WTC11 (cell line): ENCODE results near the gene ABCG8. TPM values are rescaled to one million over a fixed set of nuclear protein-coding genes. Genes with fewer than 3 reads are reported as not detected.

Source experiments
- ATAC-seq: fragments of 200-7000 bp; cut with Tn5 transposase; 2 replicates; pipeline ENCODE4 v1.10.0; 2021; ENCODE audit warnings: mild to moderate bottlenecking, moderate library complexity
- CTCF ChIA-PET: fragments of 300-600 bp; sonication (Branson Sonifier 250); formaldehyde crosslinking; loops from one replicate; lab custom pipeline; 2021; ENCODE audit warnings: antibody characterized with exemption; lab: Charles Lee
- POLR2A ChIA-PET: fragments of 350-600 bp; sonication (Branson Sonifier 250); formaldehyde crosslinking; loops from one replicate; lab custom pipeline; 2021; ENCODE audit warnings: antibody characterized with exemption; lab: Charles Lee
- DNase-seq: peaks from one replicate; pipeline ENCODE4 v3.0.0; 2021; ENCODE audit warnings: low spot score
- H3K27ac Mint-ChIP-seq: 2 replicates; pipeline ENCODE4 v1.8.0; 2021; ENCODE audit warnings: mixed read lengths
- H3K27me3 Mint-ChIP-seq: 2 replicates; pipeline ENCODE4 v1.8.0; 2021; ENCODE audit warnings: low read depth, mild to moderate bottlenecking, moderate library complexity, mixed read lengths
- H3K36me3 Mint-ChIP-seq: 2 replicates; pipeline ENCODE4 v1.8.0; 2021; ENCODE audit warnings: mixed read lengths
- H3K4me1 Mint-ChIP-seq: 2 replicates; pipeline ENCODE4 v1.8.0; 2022; ENCODE audit warnings: mixed read lengths
- H3K4me3 Mint-ChIP-seq: 2 replicates; pipeline ENCODE4 v1.8.0; 2021; ENCODE audit warnings: mild to moderate bottlenecking, moderate library complexity, mixed read lengths
- H3K9me3 Mint-ChIP-seq: 2 replicates; pipeline ENCODE4 v1.8.0; 2021; ENCODE audit warnings: mixed read lengths
- AR ChIP-seq: fragments of 250-450 bp; sonication (Bioruptor Pico); IDR thresholded peaks from 2 replicates; pipeline ENCODE4 v1.9.0; 2021; ENCODE audit warnings: mild to moderate bottlenecking
- CBFB ChIP-seq: sonication (generic); formaldehyde crosslinking; IDR thresholded peaks from 2 replicates; pipeline ENCODE4 v1.8.1; 2022; ENCODE audit warnings: mild to moderate bottlenecking, low read depth, missing genetic modification reagents
- CREM ChIP-seq: sonication (generic); formaldehyde crosslinking; IDR thresholded peaks from 2 replicates; pipeline ENCODE4 v1.8.1; 2022; ENCODE audit warnings: mild to moderate bottlenecking, missing genetic modification reagents, moderate library complexity
- E2F4 ChIP-seq: sonication (generic); formaldehyde crosslinking; IDR thresholded peaks from 2 replicates; pipeline ENCODE4 v1.8.1; 2022; ENCODE audit warnings: low read depth, mild to moderate bottlenecking, moderate library complexity, missing genetic modification reagents, borderline replicate concordance
- ELF4 ChIP-seq: sonication (generic); formaldehyde crosslinking; IDR thresholded peaks from 2 replicates; pipeline ENCODE4 v1.8.1; 2022; ENCODE audit warnings: low read depth, mild to moderate bottlenecking, moderate library complexity, missing genetic modification reagents
- ETV6 ChIP-seq: sonication (generic); formaldehyde crosslinking; IDR thresholded peaks from 2 replicates; pipeline ENCODE4 v1.8.1; 2022; ENCODE audit warnings: mild to moderate bottlenecking, missing genetic modification reagents
- FOXJ3 ChIP-seq: sonication (generic); formaldehyde crosslinking; IDR thresholded peaks from 2 replicates; pipeline ENCODE4 v1.9.0; 2021; ENCODE audit warnings: missing genetic modification reagents, mild to moderate bottlenecking, borderline replicate concordance
- FOXP1 ChIP-seq: sonication (generic); formaldehyde crosslinking; IDR thresholded peaks from 2 replicates; pipeline ENCODE4 v1.8.0; 2022; ENCODE audit warnings: missing genetic modification reagents, mild to moderate bottlenecking, moderate library complexity, borderline replicate concordance
- IRF1 ChIP-seq: sonication (generic); formaldehyde crosslinking; IDR thresholded peaks from 2 replicates; pipeline ENCODE4 v1.8.0; 2023; ENCODE audit warnings: missing genetic modification reagents
- JUN ChIP-seq: sonication (generic); formaldehyde crosslinking; IDR thresholded peaks from 2 replicates; pipeline ENCODE4 v1.8.0; 2023; ENCODE audit warnings: mild to moderate bottlenecking, missing genetic modification reagents
- NR1H2 ChIP-seq: sonication (generic); formaldehyde crosslinking; IDR thresholded peaks from 2 replicates; pipeline ENCODE4 v1.9.0; 2021; ENCODE audit warnings: mild to moderate bottlenecking, moderate library complexity, missing genetic modification reagents
- PRRX2 ChIP-seq: fragments of 250-450 bp; sonication (Bioruptor Pico); IDR thresholded peaks from 2 replicates; pipeline ENCODE4 v1.8.0; 2021; ENCODE audit warnings: mild to moderate bottlenecking
- SMAD3 ChIP-seq: sonication (generic); formaldehyde crosslinking; IDR thresholded peaks from 2 replicates; pipeline ENCODE4 v1.8.0; 2022; ENCODE audit warnings: missing genetic modification reagents, mild to moderate bottlenecking, borderline replicate concordance
- SMAD4 ChIP-seq: sonication (generic); formaldehyde crosslinking; IDR thresholded peaks from 2 replicates; pipeline ENCODE4 v1.8.0; 2022; ENCODE audit warnings: mild to moderate bottlenecking, missing genetic modification reagents
- SOX15 ChIP-seq: fragments of 250-450 bp; sonication (Bioruptor Pico); IDR thresholded peaks from 2 replicates; pipeline ENCODE4 v1.9.0; 2021; ENCODE audit warnings: mild to moderate bottlenecking
- TEAD4 ChIP-seq: sonication (generic); formaldehyde crosslinking; IDR thresholded peaks from 2 replicates; pipeline ENCODE4 v1.8.0; 2022; ENCODE audit warnings: mild to moderate bottlenecking, missing genetic modification reagents
- ZBTB21 ChIP-seq: sonication (generic); formaldehyde crosslinking; IDR thresholded peaks from 2 replicates; pipeline ENCODE4 v1.8.1; 2023; ENCODE audit warnings: mild to moderate bottlenecking, missing genetic modification reagents, borderline replicate concordance
- ZBTB43 ChIP-seq: sonication (generic); formaldehyde crosslinking; IDR thresholded peaks from 2 replicates; pipeline ENCODE4 v1.8.1; 2023; ENCODE audit warnings: mild to moderate bottlenecking, missing genetic modification reagents
- ZMAT4 ChIP-seq: fragments of 250-450 bp; sonication (Bioruptor Pico); IDR thresholded peaks from 2 replicates; pipeline ENCODE4 v1.9.0; 2021; ENCODE audit warnings: mild to moderate bottlenecking
- ZNF219 ChIP-seq: sonication (generic); formaldehyde crosslinking; IDR thresholded peaks from 2 replicates; pipeline ENCODE4 v1.8.0; 2023; ENCODE audit warnings: missing genetic modification reagents, mild to moderate bottlenecking, borderline replicate concordance
- ZNF512 ChIP-seq: sonication (generic); formaldehyde crosslinking; IDR thresholded peaks from 2 replicates; pipeline ENCODE4 v1.8.1; 2022; ENCODE audit warnings: missing genetic modification reagents, borderline replicate concordance
- ZNF671 ChIP-seq: fragments of 250-450 bp; sonication (Bioruptor Pico); IDR thresholded peaks from 2 replicates; pipeline ENCODE4 v1.8.0; 2021; ENCODE audit warnings: mild to moderate bottlenecking
- ZSCAN18 ChIP-seq: fragments of 250-450 bp; sonication (Bioruptor Pico); IDR thresholded peaks from 2 replicates; pipeline ENCODE4 v2.1.2; 2022; ENCODE audit warnings: mild to moderate bottlenecking, moderate library complexity
- total RNA-seq: library from RNA; stranded (reverse); gene quantifications from 3 replicates; pipeline ENCODE4 v1.2.3, GENCODE V29; 2021

ABCG8 gene
- total RNA-seq, 1 experiment from 2014 or later, result not detected

GRCh38 chr2:43824512-43824911, 14.3 kb upstream of the ABCG8 start:
- CTCF ChIA-PET, result no interaction called here
- ATAC-seq, result no peak
- H3K4me1 Mint-ChIP-seq, result peaks cover 6% of the 10 kb centered on the region
- H3K27me3 Mint-ChIP-seq, result peaks cover 2% of the 10 kb centered on the region; the same call in 1 of the 2 replicates
- no peak for DNase-seq
- no peak overlapping the region for H3K27ac Mint-ChIP-seq
- TF ChIP-seq E2F4 (CRISPR knock-in tag) (no peak), ZNF671 (CRISPR knock-in tag) (no peak), CREM (CRISPR knock-in tag) (no peak), FOXP1 (CRISPR knock-in tag) (no peak), ZBTB21 (CRISPR knock-in tag) (no peak), NR1H2 (CRISPR knock-in tag) (no peak), ZNF219 (CRISPR knock-in tag) (no peak), AR (no peak), FOXJ3 (CRISPR knock-in tag) (no peak), JUN (CRISPR knock-in tag) (no peak), TEAD4 (CRISPR knock-in tag) (no peak), ELF4 (CRISPR knock-in tag) (no peak), CBFB (CRISPR knock-in tag) (no peak), IRF1 (CRISPR knock-in tag) (no peak), SOX15 (CRISPR knock-in tag) (no peak), ETV6 (CRISPR knock-in tag) (no peak), SMAD4 (CRISPR knock-in tag) (no peak), PRRX2 (CRISPR knock-in tag) (no peak), ZBTB43 (CRISPR knock-in tag) (no peak)
- TF ChIP-seq, all 79 proteins: peak for 0
- Mint-ChIP-seq H3K36me3 (no peaks in the 10 kb centered on the region), H3K9me3 (no peaks in the 10 kb centered on the region; the same call in 1 of the 2 replicates), H3K4me3 (no peak overlapping the region)
- POLR2A ChIA-PET, result no interaction called here

GRCh38 chr2:43824951-43825493, 13.7 kb upstream of the ABCG8 start:
- ATAC-seq (no peak), DNase-seq (no peak)
- H3K27me3 Mint-ChIP-seq, result peaks cover 2% of the 10 kb centered on the region; the same call in 1 of the 2 replicates
- ChIA-PET CTCF (no interaction called here), POLR2A (no interaction called here)
- H3K27ac Mint-ChIP-seq, result no peak overlapping the region
- peaks cover 6% of the 10 kb centered on the region for H3K4me1 Mint-ChIP-seq
- H3K4me3 Mint-ChIP-seq, result no peak overlapping the region
- H3K36me3 Mint-ChIP-seq, result no peaks in the 10 kb centered on the region
- H3K9me3 Mint-ChIP-seq, result no peaks in the 10 kb centered on the region; the same call in 1 of the 2 replicates
- no peak for TF ChIP-seq ZNF512 (CRISPR knock-in tag)
- no peak for TF ChIP-seq SMAD3 (CRISPR knock-in tag)
- no peak for TF ChIP-seq ZMAT4 (CRISPR knock-in tag)
- no peak for TF ChIP-seq ZSCAN18 (CRISPR knock-in tag)
